Astrocyte (in vitro differentiated cells and primary cell): ENCODE data around the gene SNAI1.

Experiments
- EZH2 ChIP-seq: IDR thresholded peaks from 2 replicates; pipeline ENCODE4 v1.6.1; 2012; ENCODE audit warnings: mild to moderate bottlenecking, low read length, inconsistent platforms; ENCODE audit not compliant: insufficient read depth
- TF ChIP-seq, protein P1 (sequence below): IDR thresholded peaks from 2 replicates; pipeline ENCODE4 v1.5.1; 2011; ENCODE audit warnings: low read depth, mild to moderate bottlenecking, inconsistent platforms, low read length, moderate library complexity; ENCODE audit not compliant: insufficient read depth

DNA sequence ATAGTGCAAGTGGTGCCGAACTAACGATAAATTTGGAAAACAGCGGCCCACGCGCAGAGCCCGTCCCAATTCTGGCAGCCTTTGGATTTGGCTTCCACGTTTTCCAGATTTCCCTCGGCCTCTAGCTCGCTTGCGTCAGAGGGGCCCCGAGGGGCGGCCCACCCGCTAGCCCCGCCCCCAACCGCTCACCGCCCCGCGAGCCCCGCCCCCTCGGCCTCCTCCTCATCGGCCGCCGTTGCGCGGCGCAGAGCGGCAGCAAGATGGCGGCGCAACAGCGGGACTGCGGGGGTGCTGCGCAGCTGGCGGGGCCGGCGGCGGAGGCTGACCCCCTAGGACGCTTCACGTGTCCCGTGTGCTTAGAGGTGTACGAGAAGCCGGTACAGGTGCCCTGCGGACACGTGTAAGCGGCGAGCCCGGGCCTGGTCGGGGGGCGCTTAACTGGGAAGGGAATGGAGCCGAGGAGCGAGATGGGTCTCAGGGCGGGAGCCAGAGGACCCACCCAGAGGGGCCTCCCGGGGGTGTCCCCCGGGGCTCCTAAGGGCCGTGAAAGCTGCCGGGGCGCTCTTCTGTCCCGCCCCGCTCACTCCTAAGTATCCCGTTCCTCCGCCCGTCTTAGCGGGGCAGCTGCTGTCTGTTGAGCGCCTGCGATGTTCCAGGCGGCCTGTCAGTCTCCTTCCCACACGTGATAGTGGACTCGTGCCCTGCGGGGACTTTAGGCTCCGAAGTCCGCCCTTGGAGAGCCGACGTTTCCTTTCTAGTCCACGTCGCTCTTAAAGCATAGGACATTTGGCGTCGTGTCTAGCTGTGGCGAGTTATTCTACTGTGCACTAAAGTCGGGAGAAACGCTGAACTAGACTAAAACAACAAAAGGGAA, 46.4 kb upstream of the SNAI1 start, which contains the start of gene RNF114:
- TF ChIP-seq, protein P1, sequence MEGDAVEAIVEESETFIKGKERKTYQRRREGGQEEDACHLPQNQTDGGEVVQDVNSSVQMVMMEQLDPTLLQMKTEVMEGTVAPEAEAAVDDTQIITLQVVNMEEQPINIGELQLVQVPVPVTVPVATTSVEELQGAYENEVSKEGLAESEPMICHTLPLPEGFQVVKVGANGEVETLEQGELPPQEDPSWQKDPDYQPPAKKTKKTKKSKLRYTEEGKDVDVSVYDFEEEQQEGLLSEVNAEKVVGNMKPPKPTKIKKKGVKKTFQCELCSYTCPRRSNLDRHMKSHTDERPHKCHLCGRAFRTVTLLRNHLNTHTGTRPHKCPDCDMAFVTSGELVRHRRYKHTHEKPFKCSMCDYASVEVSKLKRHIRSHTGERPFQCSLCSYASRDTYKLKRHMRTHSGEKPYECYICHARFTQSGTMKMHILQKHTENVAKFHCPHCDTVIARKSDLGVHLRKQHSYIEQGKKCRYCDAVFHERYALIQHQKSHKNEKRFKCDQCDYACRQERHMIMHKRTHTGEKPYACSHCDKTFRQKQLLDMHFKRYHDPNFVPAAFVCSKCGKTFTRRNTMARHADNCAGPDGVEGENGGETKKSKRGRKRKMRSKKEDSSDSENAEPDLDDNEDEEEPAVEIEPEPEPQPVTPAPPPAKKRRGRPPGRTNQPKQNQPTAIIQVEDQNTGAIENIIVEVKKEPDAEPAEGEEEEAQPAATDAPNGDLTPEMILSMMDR = no peak
- TF ChIP-seq EZH2 = no peak
